ENCODE data around the gene CAPN3.

DNA sequence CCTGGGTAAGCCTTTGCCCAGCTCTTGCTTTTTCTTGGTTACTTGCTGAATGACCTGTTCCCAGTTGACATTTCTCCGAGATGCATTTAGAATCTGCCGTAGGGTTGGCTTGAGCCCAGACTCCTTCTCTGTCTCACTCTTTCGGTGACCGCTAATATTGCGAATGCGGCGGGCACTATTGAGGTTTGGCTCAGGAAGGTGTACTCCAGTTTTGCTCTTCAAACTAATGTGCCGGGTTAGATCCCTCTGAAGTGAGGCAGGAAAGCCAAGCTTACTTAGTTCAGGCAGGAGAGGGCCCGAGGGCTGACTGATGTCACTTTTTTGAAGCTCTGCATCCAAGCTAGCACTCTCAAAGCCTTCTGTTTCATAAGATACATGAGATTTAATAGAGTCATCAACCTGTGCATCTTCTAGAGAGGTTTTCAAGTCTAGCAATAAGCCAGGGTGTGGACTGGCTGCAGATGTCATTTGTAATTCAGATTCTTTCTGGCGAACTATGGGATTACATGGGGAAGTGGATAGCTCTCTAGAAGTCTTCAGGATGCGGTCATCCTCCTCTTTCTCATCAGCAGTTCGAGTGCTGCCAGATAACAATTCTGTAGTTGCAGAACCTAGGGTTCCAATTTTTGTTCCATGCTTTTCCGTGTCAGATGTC lies 90.6 kb downstream of the CAPN3 start:
- TF ChIP-seq CTCF (conservative IDR thresholded peaks at IDR 0.05; ENCODE audit: low read length): no peak
- no peak for TF ChIP-seq EZH2phosphoT487 (IDR thresholded peaks at IDR 0.05; ENCODE audit: borderline replicate concordance, low read depth, low read length)
